GM19372 (cell line): ENCODE results near the gene CFAP61.

Source experiments
- ATAC-seq: cut with Tn5 transposase; IDR thresholded peaks from one replicate; pipeline ENCODE4 v1.9.1; 2021; ENCODE audit warnings: mild to moderate bottlenecking, low read depth, moderate library complexity; ENCODE audit not compliant: unreplicated experiment

Gene CFAP61

GRCh38 chr20:20027284-20027683, 25.0 kb upstream of the CFAP61 start:
- ATAC-seq, result no peak

- no peak for ATAC-seq
Observed at GRCh38 chr20:20031790-20032189, 20.5 kb upstream of the CFAP61 start.

- ATAC-seq, result no peak
Observed at GRCh38 chr20:20034486-20034885, 17.8 kb upstream of the CFAP61 start.

GRCh38 chr20:20036756-20037155, 15.6 kb upstream of the CFAP61 start:
- no peak for ATAC-seq

GRCh38 chr20:20037960-20038359, 14.4 kb upstream of the CFAP61 start:
- ATAC-seq, result no peak

GRCh38 chr20:20038586-20038985, 13.7 kb upstream of the CFAP61 start:
- ATAC-seq, result no peak

GRCh38 chr20:20039752-20040387, 12.5 kb upstream of the CFAP61 start:
- ATAC-seq, result no peak

GRCh38 chr20:20051767-20052073, 612 bp upstream of the CFAP61 start:
- ATAC-seq, result no peak

- ATAC-seq, result no peak
Observed at GRCh38 chr20:20060234-20060998, 8.1 kb downstream of the CFAP61 start.

GRCh38 chr20:20063941-20064702, 11.8 kb downstream of the CFAP61 start:
- no peak for ATAC-seq

- no peak for ATAC-seq
Observed at GRCh38 chr20:20065361-20065760, 13.0 kb downstream of the CFAP61 start.

GRCh38 chr20:20070871-20071726, 18.8 kb downstream of the CFAP61 start:
- no peak for ATAC-seq

GRCh38 chr20:20073801-20074371, 21.6 kb downstream of the CFAP61 start:
- ATAC-seq, result no peak

- no peak for ATAC-seq
Observed at GRCh38 chr20:20075032-20075431, 22.7 kb downstream of the CFAP61 start.

- no peak for ATAC-seq
Observed at GRCh38 chr20:20076297-20077065, 24.1 kb downstream of the CFAP61 start.

- ATAC-seq, result no peak
Observed at GRCh38 chr20:20078041-20078440, 25.7 kb downstream of the CFAP61 start.

- ATAC-seq, result no peak
Observed at GRCh38 chr20:20079102-20079784, 26.9 kb downstream of the CFAP61 start.

GRCh38 chr20:20083807-20084206, 31.5 kb downstream of the CFAP61 start:
- no peak for ATAC-seq

GRCh38 chr20:20084296-20084752, 32.0 kb downstream of the CFAP61 start:
- ATAC-seq, result no peak
